ENCODE results near the gene SESTD1. TPM values are rescaled to one million over a fixed set of nuclear protein-coding genes. Genes with fewer than 3 reads are reported as not detected.

SESTD1 gene, protein sequence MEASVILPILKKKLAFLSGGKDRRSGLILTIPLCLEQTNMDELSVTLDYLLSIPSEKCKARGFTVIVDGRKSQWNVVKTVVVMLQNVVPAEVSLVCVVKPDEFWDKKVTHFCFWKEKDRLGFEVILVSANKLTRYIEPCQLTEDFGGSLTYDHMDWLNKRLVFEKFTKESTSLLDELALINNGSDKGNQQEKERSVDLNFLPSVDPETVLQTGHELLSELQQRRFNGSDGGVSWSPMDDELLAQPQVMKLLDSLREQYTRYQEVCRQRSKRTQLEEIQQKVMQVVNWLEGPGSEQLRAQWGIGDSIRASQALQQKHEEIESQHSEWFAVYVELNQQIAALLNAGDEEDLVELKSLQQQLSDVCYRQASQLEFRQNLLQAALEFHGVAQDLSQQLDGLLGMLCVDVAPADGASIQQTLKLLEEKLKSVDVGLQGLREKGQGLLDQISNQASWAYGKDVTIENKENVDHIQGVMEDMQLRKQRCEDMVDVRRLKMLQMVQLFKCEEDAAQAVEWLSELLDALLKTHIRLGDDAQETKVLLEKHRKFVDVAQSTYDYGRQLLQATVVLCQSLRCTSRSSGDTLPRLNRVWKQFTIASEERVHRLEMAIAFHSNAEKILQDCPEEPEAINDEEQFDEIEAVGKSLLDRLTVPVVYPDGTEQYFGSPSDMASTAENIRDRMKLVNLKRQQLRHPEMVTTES
- 70.6 TPM for total RNA-seq

- peak; percentile 56 for DNase-seq (ENCODE audit: low spot score)
These were observed at the start of gene SESTD1 for GRCh38 chr2:179264368-179265081. Gene SESTD1, minus strand, starts transcription at chr2:179264832. Its CDS starts 72,991 bp downstream, at chr2:179191841.

DNA sequence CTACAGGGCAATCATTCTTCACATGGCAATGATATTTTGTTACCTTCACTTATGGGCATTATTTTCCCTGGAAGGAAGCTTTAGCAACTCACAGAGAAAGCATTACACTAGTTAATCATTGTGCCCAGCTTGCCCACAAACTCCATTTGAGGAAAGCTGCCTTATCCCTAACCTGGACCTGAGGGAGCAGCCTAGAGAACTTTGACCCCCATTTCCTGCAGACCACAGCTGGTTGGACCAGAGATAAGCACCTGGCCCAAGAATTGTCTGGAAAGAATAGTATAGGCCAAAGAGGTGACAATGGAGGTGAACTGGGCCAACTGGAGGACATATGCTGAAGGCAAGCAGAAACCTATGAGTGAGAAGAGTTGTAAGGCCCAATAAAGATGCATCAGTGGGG, 48.4 kb upstream of the SESTD1 start:
- no peak for DNase-seq (ENCODE audit: low spot score)

GRCh38 chr2:179311101-179311500, 46.5 kb upstream of the SESTD1 start:
- DNase-seq (ENCODE audit: low spot score) = no peak

- DNase-seq (ENCODE audit: low spot score) = no peak
These were observed 43.2 kb upstream of the SESTD1 start for GRCh38 chr2:179307616-179308371.

DNA sequence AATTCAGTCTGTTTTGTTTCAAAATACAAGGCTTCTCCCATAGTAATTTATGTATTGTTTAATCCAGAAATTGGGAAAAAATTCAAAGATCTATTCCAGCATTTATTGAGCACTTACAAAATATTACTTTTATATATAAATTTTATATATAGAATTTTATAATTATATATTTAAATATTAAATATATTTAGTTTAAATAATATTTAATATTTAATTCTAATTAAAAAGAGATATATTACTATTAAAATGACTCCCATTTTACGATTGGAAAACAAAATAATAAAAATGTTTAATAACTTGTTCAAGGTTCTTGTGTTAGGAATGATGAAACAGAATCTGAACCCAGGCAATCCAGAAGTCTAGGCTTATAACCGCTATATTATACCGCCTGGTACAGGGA, 40.5 kb upstream of the SESTD1 start:
- no peak for DNase-seq (ENCODE audit: low spot score)

GRCh38 chr2:179304424-179304823, 39.8 kb upstream of the SESTD1 start:
- DNase-seq (ENCODE audit: low spot score) = no peak

DNA sequence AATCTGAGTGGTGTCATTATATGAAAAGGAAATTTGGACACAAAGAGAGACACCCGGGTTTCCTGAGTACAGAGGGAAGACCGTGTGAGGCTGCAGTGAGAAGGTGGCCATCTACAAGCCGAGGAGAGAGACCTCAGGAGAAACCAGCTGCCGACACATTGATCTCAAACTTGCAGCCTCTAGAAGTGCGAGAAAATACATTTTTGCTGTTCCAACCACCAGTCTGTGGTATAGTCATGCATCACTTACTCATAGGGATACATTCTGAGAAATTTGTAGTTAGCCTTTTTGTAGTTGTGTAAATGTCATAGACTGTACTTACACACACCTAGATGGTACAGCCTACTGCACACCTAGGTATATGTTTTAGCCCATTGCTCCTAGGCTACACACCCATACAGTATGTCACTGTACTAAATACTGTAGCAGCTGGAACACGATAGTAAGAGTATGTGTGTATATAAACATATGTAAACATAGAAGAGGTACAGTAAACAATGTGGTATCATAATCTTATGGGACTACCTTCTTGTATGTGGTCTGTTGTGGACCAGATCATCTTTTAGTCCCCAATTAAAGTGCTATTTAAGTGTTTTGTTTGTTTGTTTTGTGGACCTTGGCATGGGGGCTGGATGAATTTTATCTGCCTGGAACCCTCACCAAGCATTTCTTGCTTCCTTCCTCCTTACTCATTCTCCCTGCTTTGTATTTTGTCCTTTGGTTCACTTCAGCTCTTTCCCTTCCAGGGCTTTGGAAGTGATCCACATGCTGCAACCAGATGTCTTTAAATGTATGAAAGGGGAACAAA, 38.3 kb upstream of the SESTD1 start:
- no peak for DNase-seq (ENCODE audit: low spot score)

DNA sequence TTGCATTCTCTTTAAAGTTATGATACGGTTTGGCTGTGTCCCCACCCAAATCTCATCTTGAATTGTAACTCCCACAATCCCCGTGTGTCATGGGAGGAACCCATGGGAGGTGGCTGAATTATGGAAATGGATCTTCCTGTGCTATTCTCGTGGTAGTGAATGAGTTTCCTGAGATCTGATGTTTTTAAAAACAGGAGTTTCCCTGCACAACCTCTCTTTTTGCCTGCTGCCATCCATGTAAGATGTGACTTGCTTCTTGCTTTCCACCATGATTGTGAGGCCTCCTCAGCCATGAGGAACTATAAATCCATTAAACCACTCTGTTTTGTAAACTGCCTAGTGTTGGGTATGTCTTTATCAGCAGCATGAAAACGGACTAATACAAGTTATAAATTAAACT, 37.5 kb upstream of the SESTD1 start:
- DNase-seq (ENCODE audit: low spot score) = no peak

- no peak for DNase-seq (ENCODE audit: low spot score)
These were observed 34.0 kb upstream of the SESTD1 start for GRCh38 chr2:179298666-179299065.

GRCh38 chr2:179297927-179298326, 33.3 kb upstream of the SESTD1 start:
- DNase-seq (ENCODE audit: low spot score) = no peak

GRCh38 chr2:179290329-179290728, 25.7 kb upstream of the SESTD1 start:
- no peak for DNase-seq (ENCODE audit: low spot score)

- no peak for DNase-seq (ENCODE audit: low spot score)
These were observed 20.4 kb upstream of the SESTD1 start for GRCh38 chr2:179285060-179285459.

GRCh38 chr2:179277429-179278196, 13.0 kb upstream of the SESTD1 start:
- DNase-seq (ENCODE audit: low spot score) = no peak

GRCh38 chr2:179275253-179276012, 10.8 kb upstream of the SESTD1 start:
- no peak for DNase-seq (ENCODE audit: low spot score)

- DNase-seq (ENCODE audit: low spot score) = no peak
These were observed 10.1 kb upstream of the SESTD1 start for GRCh38 chr2:179274749-179275148.

- no peak for DNase-seq (ENCODE audit: low spot score)
These were observed 8.9 kb upstream of the SESTD1 start for GRCh38 chr2:179273461-179273962.

GRCh38 chr2:179272406-179273192, 8.0 kb upstream of the SESTD1 start:
- DNase-seq (ENCODE audit: low spot score) = no peak

- DNase-seq (ENCODE audit: low spot score) = no peak
These were observed 6.1 kb upstream of the SESTD1 start for GRCh38 chr2:179270689-179271088.
